SIG-M5 (cell line): ENCODE measurements around the gene DLGAP3.

Experiments
- DNase-seq: peaks from one replicate; lab custom pipeline; 2025; lab: John Stamatoyannopoulos, UW

The DLGAP3 gene

GRCh38 chr1:34904236-34905097 is 25.0 kb downstream of the DLGAP3 start:
- no peak for DNase-seq

- no peak for DNase-seq
Measured at GRCh38 chr1:34901919-34902318, 27.5 kb downstream of the DLGAP3 start.

GRCh38 chr1:34900775-34901502 is 28.5 kb downstream of the DLGAP3 start:
- no peak for DNase-seq

GRCh38 chr1:34899906-34900305 is 29.5 kb downstream of the DLGAP3 start:
- DNase-seq: no peak

- DNase-seq: no peak
Measured at GRCh38 chr1:34899471-34899870, 30.0 kb downstream of the DLGAP3 start.

- DNase-seq: no peak
Measured at GRCh38 chr1:34898330-34898761, 31.1 kb downstream of the DLGAP3 start.

- no peak for DNase-seq
Measured at GRCh38 chr1:34896612-34897011, 32.8 kb downstream of the DLGAP3 start.

GRCh38 chr1:34889705-34890104 is 39.7 kb downstream of the DLGAP3 start:
- DNase-seq: no peak

- no peak for DNase-seq
Measured at GRCh38 chr1:34887593-34887992, 41.9 kb downstream of the DLGAP3 start.

GRCh38 chr1:34885405-34886247 is 43.8 kb downstream of the DLGAP3 start:
- no peak for DNase-seq

- DNase-seq: no peak
Measured at GRCh38 chr1:34884961-34885360, 44.5 kb downstream of the DLGAP3 start.

- DNase-seq: no peak
Measured at GRCh38 chr1:34884536-34884935, 44.9 kb downstream of the DLGAP3 start.

- DNase-seq: no peak
Measured at GRCh38 chr1:34879230-34879629, 50.2 kb downstream of the DLGAP3 start.

GRCh38 chr1:34876406-34876805 is 53.0 kb downstream of the DLGAP3 start:
- no peak for DNase-seq

GRCh38 chr1:34874296-34874952 is 55.0 kb downstream of the DLGAP3 start:
- no peak for DNase-seq

GRCh38 chr1:34872133-34872503 is 57.3 kb downstream of the DLGAP3 start:
- no peak for DNase-seq

- DNase-seq: no peak
Measured at GRCh38 chr1:34871443-34872132, 57.9 kb downstream of the DLGAP3 start.

- DNase-seq: no peak
Measured at GRCh38 chr1:34870395-34870794, 59.1 kb downstream of the DLGAP3 start.

GRCh38 chr1:34869760-34870159 is 59.7 kb downstream of the DLGAP3 start:
- no peak for DNase-seq

GRCh38 chr1:34868230-34869049 is 61.0 kb downstream of the DLGAP3 start:
- no peak for DNase-seq
